Heart left ventricle (tissue), 16 donors: ENCODE results near the gene HOATZ. TPM values are rescaled to one million over a fixed set of nuclear protein-coding genes. Genes with fewer than 3 reads are reported as not detected.

Source experiments
- ATAC-seq, 4 donors: fragments of 200-7000 bp; cut with Tn5 transposase; one replicate each; pipeline ENCODE4 v1.9.1; 2020 to 2022; ENCODE audit warnings: moderate library complexity in 4 of 4, mild to moderate bottlenecking in 3 of 4, moderate number of reproducible peaks in 1 of 4
- DNase-seq, 5 donors: peaks; one replicate each; pipeline ENCODE4 v3.0.0-alpha.2; 2020
- H3K27ac ChIP-seq, 12 donors: fragments of 200-600 bp; sonication (generic) in 4 of 12; one replicate each; pipeline versions ENCODE4 v1.5.0 to v1.8.0; 2016 to 2022; ENCODE audit warnings: mild to moderate bottlenecking in 2 of 12
- H3K27me3 ChIP-seq, 9 donors: fragments of 200-600 bp; sonication (generic) in 2 of 9; one replicate each; pipeline versions ENCODE4 v1.5.1 to v1.8.0; 2016 to 2022; ENCODE audit warnings: mild to moderate bottlenecking in 3 of 9
- H3K36me3 ChIP-seq, 9 donors: fragments of 200-600 bp; sonication (generic) in 2 of 9; one replicate each; pipeline versions ENCODE4 v1.5.0 to v1.8.0; 2018 to 2022; ENCODE audit warnings: mild to moderate bottlenecking in 2 of 9
- H3K4me1 ChIP-seq, 12 donors: fragments of 200-600 bp; sonication (generic) in 4 of 12; one replicate each; pipeline versions ENCODE4 v1.5.0 to v1.8.0; 2016 to 2022; ENCODE audit warnings: mild to moderate bottlenecking in 3 of 12
- H3K4me3 ChIP-seq, 12 donors: fragments of 200-600 bp; sonication (generic) in 4 of 12; one replicate each; pipeline versions ENCODE4 v1.5.0 to v1.8.0; 2017 to 2022; ENCODE audit warnings: mild to moderate bottlenecking in 9 of 12, moderate library complexity in 4 of 12
- H3K9me3 ChIP-seq, 12 donors: fragments of 200-600 bp; sonication (generic) in 4 of 12; one replicate each; pipeline versions ENCODE4 v1.5.0 to v1.8.0; 2016 to 2022; ENCODE audit warnings: mild to moderate bottlenecking in 1 of 12
- POLR2A ChIP-seq, 2 donors: fragments of 450-650 bp; IDR thresholded peaks; one replicate each; pipeline ENCODE4 v1.6.1; 2017; ENCODE audit warnings: antibody characterized with exemption in 2 of 2, mild to moderate bottlenecking in 2 of 2, moderate library complexity in 2 of 2
- WGBS, 4 donors: extraction: QIAGEN DNeasy Blood & Tissue Kit in 2 of 4; methylation state at CpG; one replicate each; pipeline versions ENCODE4 v1.1.5 to v1.1.7; 2013 to 2018; 5-methylcytosine and 5-hydroxymethylcytosine counted together
- intact Hi-C, 10 donors: fragments of 100-400 bp; cut with DNase I; formaldehyde crosslinking; loops; one replicate each; pipeline versions ENCODE4 v1.11.1 to v1.14.2; 2022
- polyA plus RNA-seq, 2 donors: library from polyadenylated mRNA; stranded (reverse); fragments of 200-250 nt; gene quantifications; one replicate each; pipeline ENCODE4 v1.2.3, GENCODE V29; 2013
- total RNA-seq, 9 donors: library from RNA; depleted of rRNA in 2 of 9; stranded (reverse); fragments of >200 nt in 2 of 9; fragmentation: NEBNext Ultra II Directional in 3 of 9; extraction: Animal tissue kit (Norgen Biotek cat#: 25700) in 3 of 9; gene quantifications; one replicate each; pipeline versions ENCODE4 v1.1.0 to v1.2.4, GENCODE V29; 2016 to 2023
- TF ChIP-seq, protein P1 (sequence below), 12 donors: fragments of 200-600 bp; sonication (generic) in 4 of 12; IDR thresholded peaks; one replicate each; pipeline versions ENCODE4 v1.5.0 to v1.8.0; 2018 to 2022; ENCODE audit warnings: antibody characterized with exemption in 12 of 12, mild to moderate bottlenecking in 5 of 12
- donor health status: ischemic (EF 13 %, LVEDD 7.1; RV severe dilation, severe dysfunction).
- donor health status: healthy with polysubstance abuse.
- donor health status: DM: no; HTN: yes; CAD: no.
- donor health status: DM: no; HTN: no; CAD: no.
- donor health status: ischemic (EF 25% LVEDD 6.9; RV normal size, moderate dysfunction).
- donor health status: ischemic (EF 25% LVEDD 5.7; RV mildly dilated, moderate dysfunction).
- donor health status: healthy.
- donor health status: DM: yes; HTN: yes; CAD: no.
- donor health status: ischemic (EF 35%, LVEDD 5.7; RV mildly dilated, moderate dysfunction).
- donor health status: nonischemic (EF 11% LVEDD 7.7; RV severe dilation, severe dysfunction).
- donor health status: DM: yes; HTN: yes; CAD: no.
- donor health status: PGD.
- donor health status: ischemic (EF 29% LVEDD 5.4; RV normal size, mild dysfunction).
- donor health status: nonischemic (EF 23%, LVEDD 6.1; RV moderate dilation, normal function).

HOATZ gene
- total and polyA plus RNA-seq, 11 donors = not detected

DNA sequence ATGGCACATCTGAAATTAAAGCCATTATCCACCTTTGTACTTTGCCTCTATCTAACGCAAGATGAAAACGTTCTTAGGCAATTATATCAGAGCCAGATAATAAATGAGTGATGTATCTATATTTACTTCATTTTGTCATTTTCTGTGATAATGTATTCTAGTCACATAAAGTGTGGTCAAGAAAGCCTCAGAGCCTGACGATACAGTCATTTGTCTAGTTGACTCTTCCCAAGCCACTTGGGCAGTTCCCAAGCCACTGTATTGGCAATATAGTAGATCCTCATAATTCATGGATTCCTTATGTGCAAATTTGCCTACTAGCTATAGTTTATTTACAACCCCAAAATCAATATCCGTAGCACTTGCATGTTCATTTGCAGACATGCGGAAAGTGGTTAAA is 7.8 kb downstream of the HOATZ start:
- ATAC-seq (no peak), DNase-seq (no peak)
- Histone ChIP-seq H3K9me3 (no peaks in the 10 kb centered on the region), H3K4me3 (no peak overlapping the region), H3K36me3 (no peaks in the 10 kb centered on the region), H3K4me1 (no peaks in the 10 kb centered on the region), H3K27me3 (no peaks in the 10 kb centered on the region), H3K27ac (no peak overlapping the region)
- intact Hi-C loops = no loop called here
- TF ChIP-seq POLR2A (IDR thresholded peaks at IDR 0.05) = no peak
- TF ChIP-seq, protein P1, sequence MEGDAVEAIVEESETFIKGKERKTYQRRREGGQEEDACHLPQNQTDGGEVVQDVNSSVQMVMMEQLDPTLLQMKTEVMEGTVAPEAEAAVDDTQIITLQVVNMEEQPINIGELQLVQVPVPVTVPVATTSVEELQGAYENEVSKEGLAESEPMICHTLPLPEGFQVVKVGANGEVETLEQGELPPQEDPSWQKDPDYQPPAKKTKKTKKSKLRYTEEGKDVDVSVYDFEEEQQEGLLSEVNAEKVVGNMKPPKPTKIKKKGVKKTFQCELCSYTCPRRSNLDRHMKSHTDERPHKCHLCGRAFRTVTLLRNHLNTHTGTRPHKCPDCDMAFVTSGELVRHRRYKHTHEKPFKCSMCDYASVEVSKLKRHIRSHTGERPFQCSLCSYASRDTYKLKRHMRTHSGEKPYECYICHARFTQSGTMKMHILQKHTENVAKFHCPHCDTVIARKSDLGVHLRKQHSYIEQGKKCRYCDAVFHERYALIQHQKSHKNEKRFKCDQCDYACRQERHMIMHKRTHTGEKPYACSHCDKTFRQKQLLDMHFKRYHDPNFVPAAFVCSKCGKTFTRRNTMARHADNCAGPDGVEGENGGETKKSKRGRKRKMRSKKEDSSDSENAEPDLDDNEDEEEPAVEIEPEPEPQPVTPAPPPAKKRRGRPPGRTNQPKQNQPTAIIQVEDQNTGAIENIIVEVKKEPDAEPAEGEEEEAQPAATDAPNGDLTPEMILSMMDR (IDR thresholded peaks at IDR 0.05) = no peak
- 83 to 87% (median 83%) methylated on average over 5 of the region's 5 CpGs for WGBS, 4 donors

DNA sequence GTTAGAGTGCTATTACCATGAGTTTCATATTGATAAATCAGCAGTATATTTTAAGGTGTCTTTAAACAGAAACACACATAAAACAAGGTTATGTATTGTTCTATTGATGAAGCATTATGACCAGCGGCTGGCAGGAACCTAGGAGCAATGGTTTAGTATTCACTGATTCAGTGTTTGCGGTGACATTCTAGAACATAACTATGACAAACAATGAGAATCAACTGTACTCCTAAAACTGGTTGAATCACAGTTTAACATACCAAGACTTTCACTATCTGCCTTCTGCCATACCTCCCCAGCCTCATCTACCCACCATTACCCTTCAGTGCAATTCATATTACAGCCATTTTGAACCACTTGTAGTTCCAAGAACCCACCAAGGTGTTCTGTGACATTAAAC is 8.8 kb downstream of the HOATZ start:
- WGBS, 4 donors = 95 to 99% (median 96%) methylated on average over 2 of the region's 2 CpGs
- Histone ChIP-seq H3K36me3 (no peaks in the 10 kb centered on the region), H3K4me3 (no peak overlapping the region), H3K9me3 (no peaks in the 10 kb centered on the region), H3K4me1 (no peaks in the 10 kb centered on the region), H3K27ac (no peak overlapping the region), H3K27me3 (no peaks in the 10 kb centered on the region)
- intact Hi-C loops = no loop called here
- TF ChIP-seq, protein P1 (IDR thresholded peaks at IDR 0.05) = no peak
- TF ChIP-seq POLR2A (IDR thresholded peaks at IDR 0.05) = no peak
- DNase-seq (no peak), ATAC-seq (no peak)

DNA sequence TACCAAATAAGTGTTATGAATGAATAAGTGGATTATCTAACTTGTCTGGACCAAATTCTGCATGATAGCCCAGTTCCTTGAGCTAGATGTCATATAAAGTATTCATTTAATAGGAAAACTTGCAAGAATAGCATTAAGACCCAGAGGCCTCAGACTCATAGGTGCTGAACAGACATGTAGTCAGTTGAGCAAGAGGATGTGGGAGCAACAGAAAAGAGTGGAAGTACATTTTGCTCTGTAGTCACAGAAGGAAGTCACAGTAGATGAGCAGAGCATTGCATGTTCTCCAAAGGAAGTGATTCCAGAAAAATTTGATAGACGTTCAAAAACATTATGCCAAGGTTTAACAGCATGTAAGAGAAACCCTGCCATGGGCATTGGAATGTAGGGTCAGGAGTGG is 9.5 kb downstream of the HOATZ start:
- no peak overlapping the region for H3K27ac ChIP-seq
- H3K9me3 ChIP-seq = no peaks in the 10 kb centered on the region
- intact Hi-C loops = no loop called here
- no peaks in the 10 kb centered on the region for H3K27me3 ChIP-seq
- DNase-seq = no peak
- no peak for ATAC-seq
- WGBS, 4 donors = 40 to 72% (median 49%) methylated on average over 1 of the region's 1 CpG
- H3K4me3 ChIP-seq = no peak overlapping the region
- no peaks in the 10 kb centered on the region for H3K36me3 ChIP-seq
- TF ChIP-seq, protein P1 (IDR thresholded peaks at IDR 0.05) = no peak
- TF ChIP-seq POLR2A (IDR thresholded peaks at IDR 0.05) = no peak
- no peaks in the 10 kb centered on the region for H3K4me1 ChIP-seq

DNA sequence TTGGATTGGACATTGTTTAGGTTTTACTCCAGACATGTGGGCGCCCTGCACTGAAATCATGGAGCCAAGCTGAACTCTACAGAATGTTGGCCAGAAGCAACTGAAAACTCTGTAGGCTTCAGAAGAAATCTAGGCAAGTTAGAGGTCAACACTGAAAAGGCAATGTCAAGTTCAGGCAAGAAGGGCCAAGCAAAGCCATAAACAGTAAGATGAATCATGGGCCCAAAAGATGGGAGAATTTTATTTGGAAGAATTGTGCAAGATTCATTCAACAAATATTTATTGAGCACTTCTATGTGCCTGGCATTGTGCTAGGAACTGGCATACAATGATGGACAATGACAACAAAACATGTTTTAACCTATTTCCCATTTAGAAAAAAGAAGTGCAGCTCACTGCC is 10.9 kb downstream of the HOATZ start:
- Histone ChIP-seq H3K4me1 (no peaks in the 10 kb centered on the region), H3K27me3 (no peaks in the 10 kb centered on the region), H3K36me3 (no peaks in the 10 kb centered on the region), H3K9me3 (no peaks in the 10 kb centered on the region), H3K27ac (no peak overlapping the region), H3K4me3 (no peak overlapping the region)
- DNase-seq = no peak
- WGBS, 4 donors = 96 to 100% (median 98%) methylated on average over 1 of the region's 1 CpG
- no peak for ATAC-seq
- intact Hi-C loops = no loop called here
- no peak for TF ChIP-seq POLR2A (IDR thresholded peaks at IDR 0.05)
- TF ChIP-seq, protein P1 (IDR thresholded peaks at IDR 0.05) = no peak
